ENCODE results near the gene CCNF.
A peak's percentile ranks its signal among the peaks of the same experiment; 100 is the strongest.
"Not testable (repeated sequence)": the region's sequence is repeated elsewhere in the genome, so short reads cannot be mapped to it uniquely, and the experiment has no call there.

Gene CCNF

GRCh38 chr16:2471653-2472487, 42.6 kb downstream of the CCNF start:
- no peak for DNase-seq

- no peak for DNase-seq
These were observed 43.2 kb downstream of the CCNF start for GRCh38 chr16:2472488-2472864.

GRCh38 chr16:2472885-2473445, 43.7 kb downstream of the CCNF start:
- DNase-seq, result no peak

GRCh38 chr16:2473446-2473926, 44.2 kb downstream of the CCNF start:
- no peak for DNase-seq

GRCh38 chr16:2473999-2474876, 45.0 kb downstream of the CCNF start:
- peak; percentile 35 for DNase-seq

- DNase-seq, result peak; percentile 82
These were observed 45.7 kb downstream of the CCNF start, which contains the start of gene TBC1D24 for GRCh38 chr16:2474877-2475412. Gene TBC1D24 (plus strand): TSS chr16:2475127. CDS start chr16:2496149, 21,022 bp downstream.

- no peak for DNase-seq
These were observed 46.4 kb downstream of the CCNF start for GRCh38 chr16:2475413-2476344.

GRCh38 chr16:2476345-2476720, 47.1 kb downstream of the CCNF start:
- no peak for DNase-seq

GRCh38 chr16:2476741-2477140, 47.5 kb downstream of the CCNF start:
- no peak for DNase-seq

GRCh38 chr16:2477327-2477726, 48.1 kb downstream of the CCNF start:
- DNase-seq, result no peak

GRCh38 chr16:2478279-2478678, 49.0 kb downstream of the CCNF start:
- DNase-seq, result no peak

- not testable (repeated sequence) for DNase-seq
These were observed 50.7 kb downstream of the CCNF start for GRCh38 chr16:2479996-2480395.

GRCh38 chr16:2480948-2481347, 51.7 kb downstream of the CCNF start:
- DNase-seq, result no peak

- no peak for DNase-seq
These were observed 52.4 kb downstream of the CCNF start for GRCh38 chr16:2481676-2482075.

- no peak for DNase-seq
These were observed 53.0 kb downstream of the CCNF start for GRCh38 chr16:2482249-2482648.

GRCh38 chr16:2482708-2483534, 53.7 kb downstream of the CCNF start:
- peak; percentile 60 for DNase-seq

- DNase-seq, result no peak
These were observed 55.0 kb downstream of the CCNF start for GRCh38 chr16:2483939-2484897.

GRCh38 chr16:2484898-2485508, 55.8 kb downstream of the CCNF start:
- no peak for DNase-seq
